ENCODE results near the gene CIB4.

Gene CIB4

DNA sequence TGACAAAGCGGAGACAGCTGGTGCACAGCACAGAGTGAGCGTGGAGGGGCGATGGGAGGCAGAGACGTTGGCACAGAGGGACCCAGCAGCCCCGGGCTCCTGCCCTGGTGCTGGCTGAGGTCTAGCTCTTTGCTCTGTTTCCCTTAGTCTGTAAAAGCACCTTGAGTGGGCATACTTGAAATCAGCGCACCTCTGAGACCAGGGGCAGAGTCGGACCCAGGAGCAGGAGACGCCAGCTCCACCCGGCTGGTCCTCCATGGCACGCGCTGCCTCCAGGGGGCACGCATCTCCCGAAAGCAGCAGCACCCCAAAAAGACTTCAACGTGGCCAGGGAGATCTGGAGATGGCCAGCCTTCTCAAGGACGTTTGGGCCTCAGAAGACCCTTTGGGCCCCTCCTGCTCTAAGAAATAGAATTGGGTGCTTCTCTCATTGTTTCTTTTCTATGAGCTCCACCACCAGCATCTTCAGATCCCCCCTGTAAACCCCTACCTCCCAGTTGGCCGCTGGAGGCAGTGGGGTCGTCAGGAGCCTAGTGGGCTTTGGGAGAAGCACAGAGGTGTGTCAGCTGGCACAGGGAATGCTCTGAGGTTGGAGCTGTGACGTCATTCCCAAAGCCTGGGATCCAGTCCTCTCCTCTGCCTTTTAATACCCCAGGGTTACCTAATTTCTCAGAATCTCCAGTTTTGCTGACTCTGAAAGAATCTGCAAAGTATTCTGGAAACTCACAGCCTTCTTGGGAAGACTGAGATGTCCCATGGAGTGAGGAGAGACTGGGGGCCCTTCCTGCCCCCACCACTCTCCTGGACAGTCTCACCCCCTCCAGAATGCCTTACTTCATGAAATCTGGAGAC is 58.9 kb downstream of the CIB4 start:
- TF ChIP-seq, protein P1, sequence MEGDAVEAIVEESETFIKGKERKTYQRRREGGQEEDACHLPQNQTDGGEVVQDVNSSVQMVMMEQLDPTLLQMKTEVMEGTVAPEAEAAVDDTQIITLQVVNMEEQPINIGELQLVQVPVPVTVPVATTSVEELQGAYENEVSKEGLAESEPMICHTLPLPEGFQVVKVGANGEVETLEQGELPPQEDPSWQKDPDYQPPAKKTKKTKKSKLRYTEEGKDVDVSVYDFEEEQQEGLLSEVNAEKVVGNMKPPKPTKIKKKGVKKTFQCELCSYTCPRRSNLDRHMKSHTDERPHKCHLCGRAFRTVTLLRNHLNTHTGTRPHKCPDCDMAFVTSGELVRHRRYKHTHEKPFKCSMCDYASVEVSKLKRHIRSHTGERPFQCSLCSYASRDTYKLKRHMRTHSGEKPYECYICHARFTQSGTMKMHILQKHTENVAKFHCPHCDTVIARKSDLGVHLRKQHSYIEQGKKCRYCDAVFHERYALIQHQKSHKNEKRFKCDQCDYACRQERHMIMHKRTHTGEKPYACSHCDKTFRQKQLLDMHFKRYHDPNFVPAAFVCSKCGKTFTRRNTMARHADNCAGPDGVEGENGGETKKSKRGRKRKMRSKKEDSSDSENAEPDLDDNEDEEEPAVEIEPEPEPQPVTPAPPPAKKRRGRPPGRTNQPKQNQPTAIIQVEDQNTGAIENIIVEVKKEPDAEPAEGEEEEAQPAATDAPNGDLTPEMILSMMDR (IDR thresholded peaks at IDR 0.05; ENCODE audit: extremely low read depth, insufficient read depth, missing control alignments): no peak
- no peak for DNase-seq (ENCODE audit: low spot score)
- in situ Hi-C loops (cut with MboI; ENCODE audit: low pct_unique_long_range_greater_than_20kb, low sequenced_read_pairs, unreplicated experiment): no loop called here

DNA sequence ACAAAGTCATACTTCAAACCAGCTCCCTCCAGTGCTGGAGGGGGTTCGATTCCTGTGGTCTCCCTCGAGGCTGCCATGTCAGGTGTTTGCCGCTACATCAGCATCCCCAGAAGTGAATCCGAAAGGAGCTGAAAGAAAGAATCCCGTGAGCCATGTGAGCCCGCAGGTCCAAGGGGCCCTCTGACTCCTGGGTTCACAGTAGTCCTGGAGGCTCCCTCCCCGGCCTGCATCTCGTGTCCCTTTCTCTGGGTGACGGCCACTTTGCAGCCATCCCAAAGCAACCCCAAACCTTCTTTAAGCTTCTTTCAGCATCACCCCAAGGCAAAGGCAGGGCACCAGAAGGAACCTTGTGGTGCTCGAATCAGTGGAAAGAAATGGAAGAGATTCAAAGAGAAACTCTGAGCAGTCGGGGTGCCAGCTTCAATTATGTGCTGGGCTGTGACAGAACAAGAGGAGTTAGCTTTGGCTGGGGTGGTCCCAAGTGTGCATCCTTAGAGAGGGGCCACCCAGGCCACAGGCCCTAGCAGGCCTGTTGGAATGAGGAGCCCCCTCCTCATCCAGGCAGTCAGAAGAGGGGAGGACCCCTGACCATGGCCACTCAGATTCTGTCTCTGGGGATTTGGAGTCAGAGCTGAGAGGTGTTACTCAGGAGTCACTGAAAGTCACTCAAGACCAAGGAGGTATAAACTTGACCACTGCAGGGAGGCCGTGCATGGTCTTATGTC is 59.7 kb downstream of the CIB4 start:
- TF ChIP-seq, protein P1 (IDR thresholded peaks at IDR 0.05; ENCODE audit: extremely low read depth, insufficient read depth, missing control alignments): no peak
- in situ Hi-C loops (cut with MboI; ENCODE audit: low pct_unique_long_range_greater_than_20kb, low sequenced_read_pairs, unreplicated experiment): no loop called here
- no peak for DNase-seq (ENCODE audit: low spot score)

DNA sequence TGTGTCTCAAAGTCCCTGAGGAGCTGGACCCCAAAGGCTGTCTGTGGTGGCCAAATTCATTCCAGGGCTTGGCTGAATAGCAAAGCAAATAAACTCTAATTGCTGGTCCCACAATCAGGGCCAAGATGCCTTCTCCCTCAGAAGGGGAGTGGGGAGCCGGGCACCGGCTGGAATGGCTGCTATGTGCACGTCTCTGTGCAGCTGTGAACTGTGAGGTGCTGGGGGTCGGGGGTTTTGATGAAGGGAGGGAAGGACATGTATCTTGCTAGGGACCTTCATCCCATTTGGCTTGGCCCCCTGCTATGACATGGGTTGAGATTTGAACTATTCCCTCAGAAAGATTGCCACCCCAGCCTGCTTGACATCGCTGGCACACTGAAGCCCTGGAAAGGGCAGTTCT is 60.4 kb downstream of the CIB4 start:
- in situ Hi-C loops (cut with MboI; ENCODE audit: low pct_unique_long_range_greater_than_20kb, low sequenced_read_pairs, unreplicated experiment): no loop called here
- DNase-seq (ENCODE audit: low spot score): no peak
- TF ChIP-seq, protein P1 (IDR thresholded peaks at IDR 0.05; ENCODE audit: extremely low read depth, insufficient read depth, missing control alignments): no peak

DNA sequence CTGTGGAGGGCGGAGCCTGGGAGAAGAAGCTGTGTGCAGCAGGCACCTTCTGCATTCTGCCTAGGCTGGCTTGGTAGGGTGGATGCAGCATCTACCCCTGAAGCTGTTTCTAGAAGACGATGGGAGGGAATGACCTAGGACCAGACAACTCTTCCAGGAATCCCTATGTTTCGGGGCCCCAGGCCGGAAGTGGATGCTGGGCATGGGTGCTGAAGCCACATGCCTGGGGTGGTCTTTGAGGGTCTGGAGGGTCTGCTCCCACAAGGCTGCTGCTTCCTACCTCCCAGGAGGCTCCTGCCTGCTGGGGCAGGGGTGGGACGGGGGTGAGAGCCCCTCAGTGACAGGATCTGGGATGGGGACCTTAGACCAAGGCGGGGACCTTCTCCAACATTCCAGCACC is 61.0 kb downstream of the CIB4 start:
- TF ChIP-seq, protein P1 (IDR thresholded peaks at IDR 0.05; ENCODE audit: extremely low read depth, insufficient read depth, missing control alignments): no peak
- in situ Hi-C loops (cut with MboI; ENCODE audit: low pct_unique_long_range_greater_than_20kb, low sequenced_read_pairs, unreplicated experiment): no loop called here
- no peak for DNase-seq (ENCODE audit: low spot score)

DNA sequence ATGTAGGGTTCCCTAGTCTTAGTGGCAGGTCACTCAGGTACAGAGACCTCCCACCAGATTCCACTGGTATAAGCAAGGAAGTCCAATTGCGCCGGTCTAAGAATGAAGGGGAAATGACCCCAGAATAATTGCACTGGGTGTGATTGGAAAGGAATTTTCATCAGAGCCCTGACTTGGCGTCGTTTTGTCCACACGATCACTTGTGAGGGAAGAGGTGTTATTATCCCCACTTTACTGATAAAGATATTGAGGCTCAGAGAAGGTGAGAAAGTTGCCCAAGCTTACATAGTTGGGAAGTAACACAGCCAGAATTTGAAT is 61.5 kb downstream of the CIB4 start:
- DNase-seq (ENCODE audit: low spot score): no peak
- TF ChIP-seq, protein P1 (IDR thresholded peaks at IDR 0.05; ENCODE audit: extremely low read depth, insufficient read depth, missing control alignments): no peak
- in situ Hi-C loops (cut with MboI; ENCODE audit: low pct_unique_long_range_greater_than_20kb, low sequenced_read_pairs, unreplicated experiment): no loop called here

DNA sequence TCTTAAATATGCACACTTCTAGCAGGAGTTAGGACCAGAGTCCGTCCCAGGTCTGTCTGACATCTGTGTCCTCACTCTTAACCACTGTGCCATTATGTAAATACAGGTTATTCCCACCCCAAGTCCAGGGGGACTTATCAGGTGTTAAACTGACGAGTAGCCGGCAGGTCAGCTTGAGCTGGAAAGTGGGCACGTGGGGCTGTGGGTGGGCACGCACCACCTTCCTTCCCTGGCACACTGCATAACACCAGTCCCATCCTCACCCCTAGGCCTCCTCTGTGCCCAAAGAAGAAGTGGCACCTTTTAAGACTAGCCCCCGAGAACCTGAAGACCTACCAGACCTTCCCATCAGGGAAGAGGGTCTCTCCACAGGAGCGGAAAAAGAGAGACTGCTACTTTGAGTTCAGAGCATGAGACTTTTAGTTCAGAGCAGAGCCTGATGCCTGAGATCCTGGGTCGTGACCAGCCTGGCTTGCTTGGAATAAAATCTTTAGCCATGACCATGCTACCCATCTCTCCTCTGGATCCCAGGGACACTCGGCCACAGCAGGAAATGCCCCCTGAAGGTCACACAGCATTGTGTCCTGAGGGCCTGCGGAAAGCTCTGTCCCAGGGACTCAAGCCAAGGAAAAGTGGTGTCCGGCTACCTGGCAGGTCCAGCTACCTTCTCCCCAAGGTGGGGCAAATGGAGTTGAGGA is 62.0 kb downstream of the CIB4 start:
- DNase-seq (ENCODE audit: low spot score): no peak
- TF ChIP-seq, protein P1 (IDR thresholded peaks at IDR 0.05; ENCODE audit: extremely low read depth, insufficient read depth, missing control alignments): no peak
- in situ Hi-C loops (cut with MboI; ENCODE audit: low pct_unique_long_range_greater_than_20kb, low sequenced_read_pairs, unreplicated experiment): no loop called here
